Smooth muscle cell (in vitro differentiated cells): Measurements from ENCODE around the gene DDX24. TPM values are rescaled to one million over a fixed set of nuclear protein-coding genes. Genes with fewer than 3 reads are reported as not detected.

Experiments used
- DNase-seq: peaks from one replicate; lab custom pipeline; 2025; ENCODE audit not compliant: unreplicated experiment; lab: John Stamatoyannopoulos, UW
- H2AFZ ChIP-seq: fragments of 200-600 bp; sonication (generic); 2 replicates; pipeline ENCODE4 v1.6.0; 2016; ENCODE audit warnings: antibody characterized with exemption, low read depth, mild to moderate bottlenecking
- H3F3A ChIP-seq: fragments of 200-600 bp; sonication (generic); 2 replicates; pipeline ENCODE4 v1.6.0; 2017; ENCODE audit warnings: antibody characterized with exemption, low read depth
- H3K27ac ChIP-seq: fragments of 200-600 bp; sonication (generic); 2 replicates; pipeline ENCODE4 v1.5.1; 2016; ENCODE audit warnings: low read depth, mild to moderate bottlenecking
- H3K27me3 ChIP-seq: fragments of 200-600 bp; sonication (generic); 2 replicates; pipeline ENCODE4 v1.6.1; 2016; ENCODE audit warnings: low read depth, mild to moderate bottlenecking
- H3K36me3 ChIP-seq: fragments of 200-600 bp; sonication (generic); 2 replicates; pipeline ENCODE4 v1.5.1; 2016; ENCODE audit warnings: low read depth
- H3K4me1 ChIP-seq: fragments of 200-600 bp; sonication (generic); 2 replicates; pipeline ENCODE4 v1.5.1; 2016; ENCODE audit warnings: low read depth
- H3K4me2 ChIP-seq: fragments of 200-600 bp; sonication (generic); 2 replicates; pipeline ENCODE4 v1.6.0; 2016; ENCODE audit warnings: mild to moderate bottlenecking
- H3K4me3 ChIP-seq: fragments of 200-600 bp; sonication (generic); 2 replicates; pipeline ENCODE4 v1.5.1; 2016; ENCODE audit warnings: mild to moderate bottlenecking
- H3K79me2 ChIP-seq: fragments of 200-600 bp; sonication (generic); 2 replicates; pipeline ENCODE4 v1.6.0; 2016; ENCODE audit warnings: low read depth, mild to moderate bottlenecking
- H3K9ac ChIP-seq: fragments of 200-600 bp; sonication (generic); 2 replicates; pipeline ENCODE4 v1.6.0; 2016; ENCODE audit warnings: low read depth
- H3K9me3 ChIP-seq: fragments of 200-600 bp; sonication (generic); replicated peaks from 2 replicates; pipeline ENCODE4 v1.5.1; 2016; ENCODE audit warnings: low read depth
- H4K20me1 ChIP-seq: fragments of 200-600 bp; sonication (generic); 2 replicates; pipeline ENCODE4 v1.6.0; 2016; ENCODE audit warnings: low read depth
- CTCF ChIP-seq: fragments of 200-600 bp; sonication (generic); IDR thresholded peaks from 2 replicates; pipeline ENCODE4 v1.5.1; 2017; ENCODE audit warnings: borderline replicate concordance, mild to moderate bottlenecking, antibody characterized with exemption; ENCODE audit not compliant: insufficient read depth, poor library complexity, severe bottlenecking
- WGBS: methylation state at CpG from one replicate; pipeline ENCODE4 v1.1.7; 2016; ENCODE audit warnings: low lambda C conversion rate; 5-methylcytosine and 5-hydroxymethylcytosine counted together
- polyA plus RNA-seq: library from polyadenylated mRNA; unstranded; fragments of >200 nt; fragmentation: Nextera tagmentation; extraction: Ambion mirVana; gene quantifications from 2 replicates; pipeline ENCODE4 v1.2.1, GENCODE V29; 2016
- total RNA-seq: library from RNA; depleted of rRNA; stranded (reverse); fragments of >200 nt; gene quantifications from 2 replicates; pipeline ENCODE4 v1.2.3, GENCODE V29; 2014

The DDX24 gene
- total and polyA plus RNA-seq, 2 experiments from 2014 or later, result 117 to 118 TPM

GRCh38 chr14:94048691-94049624, 32.0 kb downstream of the DDX24 start:
- Histone ChIP-seq H3K79me2 (no peaks in the 10 kb centered on the region), H3K27me3 (no peaks in the 10 kb centered on the region), H2AFZ (no peak overlapping the region), H3K9me3 (no peaks in the 10 kb centered on the region), H3F3A (no peaks in the 10 kb centered on the region), H4K20me1 (no peaks in the 10 kb centered on the region), H3K9ac (no peak overlapping the region), H3K27ac (no peak overlapping the region), H3K4me3 (no peak overlapping the region), H3K4me2 (no peak overlapping the region), H3K4me1 (no peaks in the 10 kb centered on the region), H3K36me3 (peaks cover 8% of the 10 kb centered on the region)
- DNase-seq, result no peak
- no peak for TF ChIP-seq CTCF
- WGBS, result 90% methylated on average over 10 of the region's 10 CpGs

- no peak overlapping the region for H3K4me3 ChIP-seq
- no peaks in the 10 kb centered on the region for H3K27me3 ChIP-seq
- WGBS, result 95% methylated on average over 3 of the region's 3 CpGs
- H3K9me3 ChIP-seq, result no peaks in the 10 kb centered on the region
- H3K4me1 ChIP-seq, result no peaks in the 10 kb centered on the region
- H3K79me2 ChIP-seq, result no peaks in the 10 kb centered on the region
- no peaks in the 10 kb centered on the region for H3F3A ChIP-seq
- H2AFZ ChIP-seq, result no peak overlapping the region
- TF ChIP-seq CTCF, result no peak
- no peaks in the 10 kb centered on the region for H4K20me1 ChIP-seq
- H3K36me3 ChIP-seq, result peaks cover 2% of the 10 kb centered on the region
- H3K27ac ChIP-seq, result no peak overlapping the region
- H3K4me2 ChIP-seq, result no peak overlapping the region
- no peak overlapping the region for H3K9ac ChIP-seq
- no peak for DNase-seq
These were observed 33.4 kb downstream of the DDX24 start for GRCh38 chr14:94047581-94047980.

- Histone ChIP-seq H3F3A (no peaks in the 10 kb centered on the region), H4K20me1 (no peaks in the 10 kb centered on the region), H3K4me2 (no peak overlapping the region), H3K79me2 (no peaks in the 10 kb centered on the region), H3K4me3 (no peak overlapping the region), H3K36me3 (no peaks in the 10 kb centered on the region), H3K27me3 (no peaks in the 10 kb centered on the region), H2AFZ (no peak overlapping the region), H3K9me3 (no peaks in the 10 kb centered on the region), H3K27ac (no peak overlapping the region), H3K9ac (no peak overlapping the region), H3K4me1 (no peaks in the 10 kb centered on the region)
- no peak for DNase-seq
- no peak for TF ChIP-seq CTCF
- 96% methylated on average over 7 of the region's 7 CpGs for WGBS
These were observed 34.2 kb downstream of the DDX24 start for GRCh38 chr14:94046696-94047250.
